DND-41 (cell line): Measurements from ENCODE around the gene LMAN2.
A peak's percentile ranks its signal among the peaks of the same experiment; 100 is the strongest.
"Not testable (repeated sequence)": the region's sequence is repeated elsewhere in the genome, so short reads cannot be mapped to it uniquely, and the experiment has no call there.

Experiments
- ATAC-seq: fragments of 200-7000 bp; cut with Tn5 transposase; 3 replicates; pipeline ENCODE4 v1.9.1; 2021; ENCODE audit warnings: low read depth; ENCODE audit not compliant: insufficient read depth
- DNase-seq: peaks from one replicate; pipeline ENCODE4 v3.0.0-alpha.2; 2020
- H2AFZ ChIP-seq: 2 replicates; pipeline ENCODE4 v1.6.0; 2012; ENCODE audit warnings: low read depth, low read length
- H3K27ac ChIP-seq: 2 replicates; pipeline ENCODE4 v1.5.1; 2012; ENCODE audit warnings: low read length, inconsistent platforms
- H3K27me3 ChIP-seq: fragments of 200-600 bp; sonication (generic); 2 replicates; pipeline ENCODE4 v1.6.0; 2012; ENCODE audit warnings: low read length, mild to moderate bottlenecking, inconsistent platforms; ENCODE audit not compliant: insufficient read depth, poor library complexity
- H3K36me3 ChIP-seq: 2 replicates; pipeline ENCODE4 v1.5.1; 2012; ENCODE audit warnings: low read length, inconsistent platforms; ENCODE audit not compliant: insufficient read depth
- H3K4me1 ChIP-seq: 2 replicates; pipeline ENCODE4 v1.5.1; 2012; ENCODE audit warnings: mild to moderate bottlenecking, low read length; ENCODE audit not compliant: insufficient read depth
- H3K4me2 ChIP-seq: 2 replicates; pipeline ENCODE4 v1.6.0; 2012; ENCODE audit warnings: mild to moderate bottlenecking, moderate library complexity, low read length, inconsistent platforms; ENCODE audit not compliant: insufficient read depth
- H3K4me3 ChIP-seq, 2 experiments: fragments of 200-600 bp in 1 of 2; shearing (Covaris generic) in 1 of 2; 2 replicates each; pipeline ENCODE4 v1.5.1; 2012 to 2016; ENCODE audit warnings: inconsistent platforms in 2 of 2, low read length in 2 of 2, mild to moderate bottlenecking in 2 of 2, low read depth in 1 of 2, moderate library complexity in 1 of 2
- H3K79me2 ChIP-seq: 2 replicates; pipeline ENCODE4 v1.6.0; 2012; ENCODE audit warnings: low read length, inconsistent platforms; ENCODE audit not compliant: insufficient read depth
- H3K9ac ChIP-seq: 2 replicates; pipeline ENCODE4 v1.6.0; 2012; ENCODE audit warnings: low read depth, mild to moderate bottlenecking, inconsistent platforms, low read length, moderate library complexity
- H3K9me3 ChIP-seq: 2 replicates; pipeline ENCODE4 v1.5.1; 2012; ENCODE audit warnings: low read length, moderate library complexity, mild to moderate bottlenecking, inconsistent platforms; ENCODE audit not compliant: insufficient read depth, severe bottlenecking
- H4K20me1 ChIP-seq: 2 replicates; pipeline ENCODE4 v1.6.0; 2012; ENCODE audit warnings: low read length; ENCODE audit not compliant: insufficient read depth
- EZH2 ChIP-seq: IDR thresholded peaks from 3 replicates; pipeline ENCODE4 v1.6.1; 2012; ENCODE audit warnings: borderline replicate concordance, low read depth, mild to moderate bottlenecking, moderate library complexity, low read length, inconsistent platforms; ENCODE audit not compliant: severe bottlenecking
- TF ChIP-seq, protein P1 (sequence below): IDR thresholded peaks from 2 replicates; pipeline ENCODE4 v1.5.1; 2012; ENCODE audit warnings: borderline replicate concordance, low read length, moderate library complexity, mild to moderate bottlenecking; ENCODE audit not compliant: poor library complexity, severe bottlenecking; ENCODE audit errors: extremely low read depth

LMAN2 gene

DNA sequence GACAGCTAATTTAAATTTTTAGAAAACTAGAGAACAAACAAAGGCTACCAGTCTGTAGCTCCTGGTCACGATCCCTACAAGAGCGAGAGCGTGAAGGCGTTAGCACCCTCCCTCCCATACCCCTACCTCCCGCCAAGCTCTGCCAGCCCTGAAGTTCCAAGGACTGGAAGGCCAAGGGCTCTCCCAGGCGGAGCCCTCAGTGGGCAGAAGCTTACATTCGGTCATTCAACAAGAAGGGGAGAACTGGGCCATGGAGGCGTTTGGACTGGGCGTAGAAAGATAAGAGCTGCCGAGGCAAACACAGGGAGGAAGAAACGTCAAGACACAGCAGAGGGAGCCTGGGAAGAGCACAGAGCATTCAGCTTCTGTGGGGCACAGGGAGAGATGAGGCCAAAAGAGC is 42.7 kb downstream of the LMAN2 start:
- ATAC-seq = no peak

DNA sequence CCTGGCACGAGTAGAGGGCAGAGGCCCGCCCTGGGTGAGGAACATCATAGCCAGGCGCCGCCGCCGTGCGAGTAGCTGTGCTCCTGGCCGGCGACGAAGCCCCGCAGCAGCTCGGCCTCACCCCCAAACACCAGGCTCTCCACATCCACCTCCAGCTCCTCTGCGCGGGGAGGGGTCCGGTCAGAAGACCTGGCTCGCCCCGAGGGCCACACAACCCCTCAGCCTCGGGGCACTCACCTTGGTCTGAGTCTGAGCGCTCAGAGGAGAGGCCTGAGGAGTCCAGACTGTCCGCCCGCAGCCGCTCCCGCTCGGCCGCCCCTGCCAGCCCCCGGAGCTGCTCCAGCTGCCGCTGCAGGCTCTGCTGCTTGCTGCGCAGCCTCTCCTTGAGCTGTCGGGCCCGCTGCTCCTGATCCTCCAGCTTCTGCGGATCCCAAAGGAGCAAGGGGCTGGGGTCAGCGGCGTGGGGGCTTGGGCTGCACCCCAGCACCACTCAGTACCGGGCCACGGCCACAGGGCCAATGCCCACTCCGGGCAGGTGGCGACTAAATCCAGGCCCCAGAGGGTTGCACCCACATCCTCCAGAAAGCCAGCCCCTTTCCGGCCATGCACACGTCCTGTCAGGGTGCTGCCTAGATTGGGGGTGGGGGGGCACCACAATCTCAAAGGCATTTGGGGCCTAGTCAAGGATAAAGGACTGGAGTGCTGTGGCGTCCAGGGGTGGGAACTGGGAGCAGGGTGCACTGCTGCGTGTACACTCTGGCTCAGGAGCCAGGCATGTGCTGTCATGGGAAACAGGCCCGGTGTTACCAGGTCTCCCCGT is 43.7 kb downstream of the LMAN2 start:
- H3K4me1 ChIP-seq = peaks cover 63% of the 10 kb centered on the region
- TF ChIP-seq, protein P1, sequence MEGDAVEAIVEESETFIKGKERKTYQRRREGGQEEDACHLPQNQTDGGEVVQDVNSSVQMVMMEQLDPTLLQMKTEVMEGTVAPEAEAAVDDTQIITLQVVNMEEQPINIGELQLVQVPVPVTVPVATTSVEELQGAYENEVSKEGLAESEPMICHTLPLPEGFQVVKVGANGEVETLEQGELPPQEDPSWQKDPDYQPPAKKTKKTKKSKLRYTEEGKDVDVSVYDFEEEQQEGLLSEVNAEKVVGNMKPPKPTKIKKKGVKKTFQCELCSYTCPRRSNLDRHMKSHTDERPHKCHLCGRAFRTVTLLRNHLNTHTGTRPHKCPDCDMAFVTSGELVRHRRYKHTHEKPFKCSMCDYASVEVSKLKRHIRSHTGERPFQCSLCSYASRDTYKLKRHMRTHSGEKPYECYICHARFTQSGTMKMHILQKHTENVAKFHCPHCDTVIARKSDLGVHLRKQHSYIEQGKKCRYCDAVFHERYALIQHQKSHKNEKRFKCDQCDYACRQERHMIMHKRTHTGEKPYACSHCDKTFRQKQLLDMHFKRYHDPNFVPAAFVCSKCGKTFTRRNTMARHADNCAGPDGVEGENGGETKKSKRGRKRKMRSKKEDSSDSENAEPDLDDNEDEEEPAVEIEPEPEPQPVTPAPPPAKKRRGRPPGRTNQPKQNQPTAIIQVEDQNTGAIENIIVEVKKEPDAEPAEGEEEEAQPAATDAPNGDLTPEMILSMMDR = no peak
- no peak for TF ChIP-seq EZH2
- DNase-seq (no peak), ATAC-seq (no peak)
- H3K79me2 ChIP-seq = peaks cover 83% of the 10 kb centered on the region
- H2AFZ ChIP-seq = no peak overlapping the region
- H3K9ac ChIP-seq = no peak overlapping the region
- H3K4me2 ChIP-seq = no peak overlapping the region
- peaks cover 55% of the 10 kb centered on the region for H4K20me1 ChIP-seq
- H3K36me3 ChIP-seq = peaks cover 65% of the 10 kb centered on the region
- H3K4me3 ChIP-seq = no peak overlapping the region
- H3K9me3 ChIP-seq = no peaks in the 10 kb centered on the region
- H3K27ac ChIP-seq = no peak overlapping the region
- no peaks in the 10 kb centered on the region for H3K27me3 ChIP-seq

More for the DNA sequence above, 42.7 kb downstream of the LMAN2 start:
- Histone ChIP-seq H2AFZ (no peak overlapping the region), H3K27ac (peak overlapping the region; percentile 83), H4K20me1 (peaks cover 54% of the 10 kb centered on the region), H3K36me3 (peaks cover 65% of the 10 kb centered on the region), H3K4me3 (no peak overlapping the region), H3K79me2 (peaks cover 83% of the 10 kb centered on the region), H3K9me3 (no peaks in the 10 kb centered on the region), H3K9ac (no peak overlapping the region), H3K4me1 (peaks cover 69% of the 10 kb centered on the region), H3K4me2 (0 out of 2 replicates have a peak overlapping the region, but pooled peaks have one; percentile 81), H3K27me3 (no peaks in the 10 kb centered on the region)
- DNase-seq = no peak
- TF ChIP-seq, protein P1 = no peak
- TF ChIP-seq EZH2 = no peak

DNA sequence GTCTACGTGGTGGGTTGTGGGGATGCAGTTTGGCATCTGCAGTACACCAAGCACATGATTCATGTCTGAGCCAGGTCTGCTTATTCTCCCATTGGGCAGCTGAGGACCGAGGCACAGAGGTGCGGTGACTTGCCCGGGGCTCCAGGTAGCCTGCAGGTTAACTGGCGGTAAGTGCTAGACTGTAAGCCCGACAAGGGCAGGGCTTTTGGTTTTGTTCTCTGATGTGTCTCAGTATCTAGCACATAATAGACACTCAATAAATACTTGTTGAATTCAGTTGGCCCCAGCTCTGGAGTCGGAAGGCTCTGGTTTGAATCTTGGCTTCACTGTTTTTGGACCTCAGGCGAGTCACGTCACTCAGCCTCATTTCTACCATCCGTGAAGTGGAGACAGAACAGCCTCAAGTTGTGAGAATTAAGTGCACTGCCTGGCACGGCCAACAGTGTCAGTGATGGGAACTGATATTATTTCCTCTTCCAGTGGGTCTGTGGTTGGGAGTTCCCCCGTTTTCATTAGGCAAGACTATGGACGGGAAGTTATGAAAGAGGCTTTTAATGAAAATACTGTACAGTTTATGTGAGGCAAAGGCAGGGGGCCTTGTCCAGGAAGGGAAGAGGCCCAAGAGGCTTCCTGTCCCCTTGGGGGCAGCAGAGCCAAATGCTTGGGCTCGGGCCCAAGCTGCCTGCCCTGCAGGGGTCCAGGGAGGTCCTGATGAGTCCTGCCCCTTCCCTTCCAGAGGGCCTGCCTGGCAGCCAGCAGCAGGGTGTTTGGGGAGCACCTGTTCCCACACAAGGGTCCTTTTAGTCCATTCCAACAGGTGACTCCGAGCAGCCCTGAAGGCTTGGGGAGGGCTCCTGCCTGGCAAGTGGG is 44.6 kb downstream of the LMAN2 start:
- Histone ChIP-seq H2AFZ (no peak overlapping the region), H3K4me2 (peak overlapping the region; percentile 7), H3K9me3 (no peaks in the 10 kb centered on the region), H3K79me2 (peaks cover 89% of the 10 kb centered on the region), H4K20me1 (peaks cover 61% of the 10 kb centered on the region), H3K4me3 (no peak overlapping the region), H3K27ac (no peak overlapping the region), H3K9ac (no peak overlapping the region), H3K36me3 (peaks cover 69% of the 10 kb centered on the region), H3K4me1 (peaks cover 68% of the 10 kb centered on the region), H3K27me3 (no peaks in the 10 kb centered on the region)
- DNase-seq (no peak), ATAC-seq (no peak)
- no peak for TF ChIP-seq EZH2
- TF ChIP-seq, protein P1 = no peak

DNA sequence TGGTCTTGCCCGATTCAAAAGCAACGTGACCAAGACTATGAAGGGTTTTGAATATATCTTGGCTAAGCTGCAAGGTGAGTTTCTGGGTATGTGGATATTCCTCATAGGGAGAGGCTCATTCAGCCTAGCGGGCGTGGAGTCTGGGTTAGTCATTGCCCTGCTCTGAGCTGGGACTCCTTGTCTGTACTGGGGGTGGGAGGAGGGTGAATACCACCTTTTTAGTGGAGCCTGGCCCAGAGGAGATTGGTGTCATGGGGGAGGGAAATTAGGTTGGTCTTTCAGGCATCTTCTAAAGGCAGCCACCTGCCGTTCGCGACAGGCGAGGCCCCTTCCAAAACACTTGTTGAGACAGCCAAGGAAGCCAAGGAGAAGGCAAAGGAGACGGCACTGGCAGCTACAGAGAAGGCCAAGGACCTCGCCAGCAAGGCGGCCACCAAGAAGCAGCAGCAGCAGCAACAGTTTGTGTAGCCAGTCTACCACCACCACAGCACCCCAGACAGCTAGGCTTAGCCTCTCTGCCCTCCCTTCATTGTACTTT is 45.3 kb downstream of the LMAN2 start:
- Histone ChIP-seq H3K79me2 (peaks cover 88% of the 10 kb centered on the region), H3K36me3 (peaks cover 73% of the 10 kb centered on the region), H3K4me3 (peak overlapping the region in 1 of 2 experiments; percentile 7; a peak in 1 of 4 replicates), H4K20me1 (peaks cover 64% of the 10 kb centered on the region), H3K4me1 (peaks cover 75% of the 10 kb centered on the region), H3K4me2 (peak overlapping the region; percentile 99; the same call in 1 of the 2 replicates)
- DNase-seq, H3K9ac ChIP-seq, H3K9me3 ChIP-seq, H2AFZ ChIP-seq, ATAC-seq, H3K27me3 ChIP-seq, H3K27ac ChIP-seq: not testable (repeated sequence)
